ENCODE results near the gene ZNF143. TPM values are rescaled to one million over a fixed set of nuclear protein-coding genes. Genes with fewer than 3 reads are reported as not detected.

Gene ZNF143
- total and polyA plus RNA-seq, 2 of the 13 experiments (the other 11 are each of a cell fraction or from before 2014, with no cell fraction given): 22.4 to 35.6 TPM

DNA sequence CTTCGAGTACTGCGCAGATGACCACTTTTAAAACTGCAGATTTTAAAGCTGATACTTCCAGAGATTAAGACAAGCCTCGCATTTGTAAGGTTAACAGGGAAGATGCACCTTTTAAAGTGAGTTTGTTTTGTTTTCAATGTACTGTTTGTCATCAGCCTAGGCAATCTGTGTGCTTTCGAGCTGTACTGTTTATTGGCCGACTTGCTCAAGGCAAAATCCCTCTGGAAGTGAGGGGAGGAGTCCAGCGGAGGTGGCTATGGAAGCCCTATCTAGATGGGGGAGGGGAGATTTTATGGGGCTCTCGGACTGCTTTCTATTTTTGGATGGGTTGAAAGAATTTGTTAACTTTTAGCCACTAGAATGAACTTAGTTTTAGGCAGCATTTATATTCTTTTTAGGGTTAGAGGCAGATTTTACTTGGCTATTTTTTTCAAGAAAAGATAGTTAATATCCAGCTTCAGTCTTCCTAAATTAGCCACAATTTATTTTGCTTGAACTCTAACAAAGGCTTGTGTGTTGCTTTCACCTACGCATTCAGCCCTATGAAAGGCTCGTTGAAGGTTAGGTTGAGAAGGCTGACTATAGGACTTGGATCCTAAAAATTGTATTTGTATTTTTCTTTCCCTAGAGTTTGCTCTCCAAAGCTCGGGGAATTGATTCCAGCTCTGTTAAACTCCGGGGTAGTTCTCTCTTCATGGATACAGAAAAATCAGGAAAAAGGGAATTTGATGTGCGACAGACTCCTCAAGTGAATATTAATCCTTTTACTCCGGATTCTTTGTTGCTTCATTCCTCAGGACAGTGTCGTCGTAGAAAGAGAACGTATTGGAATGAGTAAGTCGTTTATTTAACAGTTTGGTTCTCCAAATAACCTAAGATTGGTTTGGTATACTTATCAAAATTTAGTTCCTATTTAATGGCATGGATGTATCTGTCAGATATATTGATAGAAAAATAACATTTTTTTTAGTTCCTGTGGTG is 114.7 kb downstream of the ZNF143 start (continued):
- TF ChIP-seq FOSL1 (CRISPR knock-in tag; IDR thresholded peaks at IDR 0.05; ENCODE audit: borderline replicate concordance): no peak
- no peak for TF ChIP-seq ZUFSP (CRISPR knock-in tag; IDR thresholded peaks at IDR 0.05; ENCODE audit: borderline replicate concordance)
- TF ChIP-seq, protein P1, sequence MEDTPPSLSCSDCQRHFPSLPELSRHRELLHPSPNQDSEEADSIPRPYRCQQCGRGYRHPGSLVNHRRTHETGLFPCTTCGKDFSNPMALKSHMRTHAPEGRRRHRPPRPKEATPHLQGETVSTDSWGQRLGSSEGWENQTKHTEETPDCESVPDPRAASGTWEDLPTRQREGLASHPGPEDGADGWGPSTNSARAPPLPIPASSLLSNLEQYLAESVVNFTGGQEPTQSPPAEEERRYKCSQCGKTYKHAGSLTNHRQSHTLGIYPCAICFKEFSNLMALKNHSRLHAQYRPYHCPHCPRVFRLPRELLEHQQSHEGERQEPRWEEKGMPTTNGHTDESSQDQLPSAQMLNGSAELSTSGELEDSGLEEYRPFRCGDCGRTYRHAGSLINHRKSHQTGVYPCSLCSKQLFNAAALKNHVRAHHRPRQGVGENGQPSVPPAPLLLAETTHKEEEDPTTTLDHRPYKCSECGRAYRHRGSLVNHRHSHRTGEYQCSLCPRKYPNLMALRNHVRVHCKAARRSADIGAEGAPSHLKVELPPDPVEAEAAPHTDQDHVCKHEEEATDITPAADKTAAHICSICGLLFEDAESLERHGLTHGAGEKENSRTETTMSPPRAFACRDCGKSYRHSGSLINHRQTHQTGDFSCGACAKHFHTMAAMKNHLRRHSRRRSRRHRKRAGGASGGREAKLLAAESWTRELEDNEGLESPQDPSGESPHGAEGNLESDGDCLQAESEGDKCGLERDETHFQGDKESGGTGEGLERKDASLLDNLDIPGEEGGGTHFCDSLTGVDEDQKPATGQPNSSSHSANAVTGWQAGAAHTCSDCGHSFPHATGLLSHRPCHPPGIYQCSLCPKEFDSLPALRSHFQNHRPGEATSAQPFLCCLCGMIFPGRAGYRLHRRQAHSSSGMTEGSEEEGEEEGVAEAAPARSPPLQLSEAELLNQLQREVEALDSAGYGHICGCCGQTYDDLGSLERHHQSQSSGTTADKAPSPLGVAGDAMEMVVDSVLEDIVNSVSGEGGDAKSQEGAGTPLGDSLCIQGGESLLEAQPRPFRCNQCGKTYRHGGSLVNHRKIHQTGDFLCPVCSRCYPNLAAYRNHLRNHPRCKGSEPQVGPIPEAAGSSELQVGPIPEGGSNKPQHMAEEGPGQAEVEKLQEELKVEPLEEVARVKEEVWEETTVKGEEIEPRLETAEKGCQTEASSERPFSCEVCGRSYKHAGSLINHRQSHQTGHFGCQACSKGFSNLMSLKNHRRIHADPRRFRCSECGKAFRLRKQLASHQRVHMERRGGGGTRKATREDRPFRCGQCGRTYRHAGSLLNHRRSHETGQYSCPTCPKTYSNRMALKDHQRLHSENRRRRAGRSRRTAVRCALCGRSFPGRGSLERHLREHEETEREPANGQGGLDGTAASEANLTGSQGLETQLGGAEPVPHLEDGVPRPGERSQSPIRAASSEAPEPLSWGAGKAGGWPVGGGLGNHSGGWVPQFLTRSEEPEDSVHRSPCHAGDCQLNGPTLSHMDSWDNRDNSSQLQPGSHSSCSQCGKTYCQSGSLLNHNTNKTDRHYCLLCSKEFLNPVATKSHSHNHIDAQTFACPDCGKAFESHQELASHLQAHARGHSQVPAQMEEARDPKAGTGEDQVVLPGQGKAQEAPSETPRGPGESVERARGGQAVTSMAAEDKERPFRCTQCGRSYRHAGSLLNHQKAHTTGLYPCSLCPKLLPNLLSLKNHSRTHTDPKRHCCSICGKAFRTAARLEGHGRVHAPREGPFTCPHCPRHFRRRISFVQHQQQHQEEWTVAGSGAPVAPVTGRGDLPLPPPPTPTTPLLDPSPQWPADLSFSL (CRISPR knock-in tag; IDR thresholded peaks at IDR 0.05): no peak
- TF ChIP-seq CHD2 (IDR thresholded peaks at IDR 0.05; ENCODE audit: low read depth, low read length): no peak; the same call in 1 of the 2 replicates
- TF ChIP-seq TERF1 (CRISPR knock-in tag; IDR thresholded peaks at IDR 0.05): no peak
- TF ChIP-seq XRCC5 (optimal IDR thresholded peaks at IDR 0.05; ENCODE audit: low read length): peak; percentile 33
- no peak for TF ChIP-seq FOXP1 (IDR thresholded peaks at IDR 0.05)
- 0 out of 2 replicates have a peak, but pooled peaks have one; percentile 22 for TF ChIP-seq FOXP1 (CRISPR knock-in tag; IDR thresholded peaks at IDR 0.05)
- no peak for TF ChIP-seq SMARCC2 (IDR thresholded peaks at IDR 0.05)
- peak; percentile 5 for TF ChIP-seq ASH2L (IDR thresholded peaks at IDR 0.05; ENCODE audit: insufficient read length, low read depth, low read length)
- peak; percentile 72; the same call in 1 of the 2 replicates for TF ChIP-seq KLF11 (CRISPR knock-in tag; IDR thresholded peaks at IDR 0.05)
- no peak for TF ChIP-seq DR1 (CRISPR knock-in tag; IDR thresholded peaks at IDR 0.05)
- no peak for TF ChIP-seq ZNF569 (CRISPR knock-in tag; IDR thresholded peaks at IDR 0.05; ENCODE audit: borderline replicate concordance)
- TF ChIP-seq, protein P2, sequence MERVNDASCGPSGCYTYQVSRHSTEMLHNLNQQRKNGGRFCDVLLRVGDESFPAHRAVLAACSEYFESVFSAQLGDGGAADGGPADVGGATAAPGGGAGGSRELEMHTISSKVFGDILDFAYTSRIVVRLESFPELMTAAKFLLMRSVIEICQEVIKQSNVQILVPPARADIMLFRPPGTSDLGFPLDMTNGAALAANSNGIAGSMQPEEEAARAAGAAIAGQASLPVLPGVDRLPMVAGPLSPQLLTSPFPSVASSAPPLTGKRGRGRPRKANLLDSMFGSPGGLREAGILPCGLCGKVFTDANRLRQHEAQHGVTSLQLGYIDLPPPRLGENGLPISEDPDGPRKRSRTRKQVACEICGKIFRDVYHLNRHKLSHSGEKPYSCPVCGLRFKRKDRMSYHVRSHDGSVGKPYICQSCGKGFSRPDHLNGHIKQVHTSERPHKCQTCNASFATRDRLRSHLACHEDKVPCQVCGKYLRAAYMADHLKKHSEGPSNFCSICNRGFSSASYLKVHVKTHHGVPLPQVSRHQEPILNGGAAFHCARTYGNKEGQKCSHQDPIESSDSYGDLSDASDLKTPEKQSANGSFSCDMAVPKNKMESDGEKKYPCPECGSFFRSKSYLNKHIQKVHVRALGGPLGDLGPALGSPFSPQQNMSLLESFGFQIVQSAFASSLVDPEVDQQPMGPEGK (CRISPR knock-in tag; IDR thresholded peaks at IDR 0.05): 0 out of 2 replicates have a peak, but pooled peaks have one; percentile 9
- TF ChIP-seq NR2F2 (IDR thresholded peaks at IDR 0.05; ENCODE audit: borderline replicate concordance, low read depth): no peak
